GM21526 (cell line): ENCODE data around the gene RDH11.

Experiments used
- ATAC-seq: cut with Tn5 transposase; IDR thresholded peaks from one replicate; pipeline ENCODE4 v1.9.1; 2021; ENCODE audit warnings: moderate library complexity; ENCODE audit not compliant: unreplicated experiment, low FRiP score

The RDH11 gene

GRCh38 chr14:67650694-67651093 lies 44.9 kb downstream of the RDH11 start:
- no peak for ATAC-seq

- no peak for ATAC-seq
These were observed 45.4 kb downstream of the RDH11 start for GRCh38 chr14:67650151-67650550.

DNA sequence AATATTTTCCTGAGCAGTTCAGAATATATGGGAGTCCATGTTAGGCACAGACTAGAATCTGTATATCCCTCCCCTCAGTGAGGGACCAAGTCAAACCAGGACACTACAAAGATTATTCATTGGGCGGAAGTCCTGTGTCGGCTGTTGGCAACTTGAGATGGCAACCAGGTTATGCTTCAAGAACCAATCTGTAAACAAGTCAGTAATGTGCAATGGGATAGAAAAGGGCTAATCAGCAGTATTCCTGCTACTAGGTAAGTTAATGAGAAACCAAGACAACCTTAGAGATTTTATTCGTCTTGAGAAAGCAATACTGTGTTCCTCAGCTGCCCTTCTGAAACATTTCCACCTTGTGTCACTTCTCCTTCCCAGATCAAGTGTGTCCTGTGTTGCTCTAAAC lies 49.4 kb downstream of the RDH11 start:
- no peak for ATAC-seq

DNA sequence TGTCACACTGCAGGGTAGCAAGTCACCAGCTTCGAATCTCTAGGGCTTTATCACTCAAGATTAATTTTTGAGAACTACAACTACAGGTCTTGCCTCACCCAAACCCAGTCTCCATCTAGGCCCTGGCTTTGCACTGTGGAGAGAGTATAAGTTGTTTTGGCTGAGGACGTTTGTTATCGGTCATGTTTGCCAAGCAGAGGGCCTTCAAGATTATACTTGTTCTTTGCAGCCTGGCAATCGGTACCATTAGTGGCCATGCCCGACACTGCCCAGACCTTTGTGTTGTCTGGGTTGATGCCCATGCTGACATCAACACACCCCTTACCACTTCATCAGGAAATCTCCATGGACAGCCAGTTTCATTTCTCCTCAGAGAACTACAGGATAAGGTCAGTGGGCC lies 50.1 kb downstream of the RDH11 start:
- no peak for ATAC-seq

DNA sequence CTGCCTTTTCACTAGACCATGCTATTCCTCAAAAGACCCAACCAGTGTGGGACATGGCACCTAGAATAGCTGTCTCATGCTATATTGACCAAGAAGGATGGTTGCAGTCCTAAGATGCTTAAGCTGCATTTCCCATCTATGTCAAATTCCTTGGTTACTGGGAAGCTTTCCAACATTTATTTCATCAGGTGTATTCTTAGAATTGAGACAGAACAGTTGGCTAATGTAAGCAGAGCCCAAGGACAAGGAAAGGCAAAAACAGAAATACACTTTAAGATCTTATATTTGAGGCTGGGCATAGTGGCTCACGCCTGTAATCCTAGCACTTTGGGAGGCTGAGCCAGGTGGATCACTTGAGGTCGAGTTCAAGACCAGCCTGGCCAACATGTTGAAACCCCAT lies 51.1 kb downstream of the RDH11 start:
- no peak for ATAC-seq

DNA sequence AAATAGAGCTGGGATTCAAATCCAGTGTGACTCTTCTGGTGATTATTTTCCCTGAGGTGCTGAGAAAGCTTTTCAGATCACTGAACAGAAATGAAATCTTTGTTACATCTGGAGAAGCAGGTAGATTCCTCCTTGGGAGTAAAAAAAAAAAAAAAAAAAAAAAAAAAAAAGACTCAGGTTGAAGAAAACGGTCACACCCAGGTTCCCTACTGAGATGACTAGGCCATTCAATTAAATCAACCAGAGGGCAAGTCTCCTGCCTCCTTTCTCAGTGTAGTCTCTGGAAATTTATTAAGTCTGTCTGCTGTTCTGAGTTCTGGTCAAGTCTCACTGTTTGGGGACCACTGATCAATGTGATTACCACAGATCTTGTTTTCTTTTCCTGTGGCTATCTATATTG lies 51.9 kb downstream of the RDH11 start:
- ATAC-seq = no peak

- ATAC-seq = no peak
These were observed 53.4 kb downstream of the RDH11 start for GRCh38 chr14:67641902-67642749.

- no peak for ATAC-seq
These were observed 54.1 kb downstream of the RDH11 start for GRCh38 chr14:67641480-67641879.

DNA sequence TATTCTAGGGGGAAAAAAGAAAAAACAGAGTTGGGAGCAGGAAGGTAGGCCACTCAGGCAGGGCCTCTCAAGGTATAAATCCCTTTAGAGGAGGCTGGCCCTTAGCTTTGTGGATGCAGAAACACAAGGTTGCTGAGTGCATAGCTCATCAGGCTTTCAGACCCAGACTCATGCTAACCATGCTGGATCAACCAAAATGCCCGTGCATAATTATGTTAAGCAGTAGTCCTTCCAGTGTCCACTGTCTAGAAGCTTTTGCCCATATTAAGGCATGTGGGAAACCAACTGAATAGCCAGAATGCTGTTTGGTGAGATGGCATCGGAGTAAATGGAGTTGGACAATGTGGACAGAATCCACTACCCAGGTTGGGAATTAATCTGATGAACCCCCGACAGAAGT lies 56.9 kb downstream of the RDH11 start:
- ATAC-seq = no peak

GRCh38 chr14:67636361-67636919 lies 59.1 kb downstream of the RDH11 start:
- no peak for ATAC-seq

DNA sequence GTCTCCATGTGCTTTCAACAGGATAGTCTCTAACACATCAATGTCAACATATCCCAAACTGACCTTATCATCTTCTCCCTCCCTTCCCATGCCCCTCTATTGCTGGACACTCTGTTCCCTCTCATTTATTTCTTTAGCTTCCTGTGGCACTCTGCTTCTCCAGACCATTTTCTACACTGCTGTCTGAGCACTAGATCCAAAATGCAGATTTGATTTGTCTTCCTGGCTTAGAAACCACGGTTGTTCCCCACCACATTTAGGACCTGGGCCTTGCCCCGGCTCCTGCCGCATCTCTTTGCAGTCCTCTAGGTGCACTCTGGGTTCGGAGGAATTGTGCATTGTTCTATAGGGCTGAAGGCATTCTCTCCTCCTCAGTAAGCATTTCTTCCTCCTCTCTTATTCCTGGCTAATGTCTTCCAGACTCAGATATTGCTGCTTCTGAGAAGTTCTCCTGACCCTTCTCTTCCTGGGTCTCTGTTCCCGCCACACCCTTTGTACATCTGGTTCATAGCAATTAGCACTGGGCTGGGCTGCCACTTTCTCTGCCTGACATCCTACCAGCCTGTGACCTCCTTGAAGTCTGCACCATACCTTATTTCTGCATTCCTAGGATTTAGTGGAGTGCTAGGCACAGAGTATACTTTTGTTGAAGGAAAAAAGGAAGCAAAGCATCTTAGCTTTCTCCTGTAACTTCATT lies 62.0 kb downstream of the RDH11 start:
- no peak for ATAC-seq

- no peak for ATAC-seq
These were observed 64.6 kb downstream of the RDH11 start for GRCh38 chr14:67630938-67631337.

- no peak for ATAC-seq
These were observed 65.4 kb downstream of the RDH11 start for GRCh38 chr14:67630186-67630585.

DNA sequence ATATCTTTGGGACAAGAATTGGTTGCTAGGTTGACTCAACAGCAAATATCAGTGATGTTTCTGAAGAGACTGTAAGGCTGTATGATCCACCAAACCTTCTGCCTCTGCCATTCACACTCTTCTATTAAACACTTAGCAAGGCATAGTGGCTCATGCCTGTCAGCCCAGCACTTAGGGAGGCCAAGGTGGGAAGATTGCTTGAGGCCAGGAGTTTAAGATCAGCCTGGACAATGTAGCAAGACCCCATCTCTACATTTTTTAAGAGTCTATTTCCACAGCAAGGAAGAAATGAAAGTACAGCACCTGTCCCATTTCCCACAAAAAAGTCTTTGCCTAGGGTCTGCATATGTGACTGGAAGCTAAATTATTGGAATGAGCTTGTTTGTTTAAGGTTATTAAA lies 68.0 kb downstream of the RDH11 start:
- ATAC-seq = no peak
